GM19463 (cell line): Measurements from ENCODE around the gene UBAP2.
A peak's percentile ranks its signal among the peaks of the same experiment; 100 is the strongest.

Source experiments
- ATAC-seq: cut with Tn5 transposase; IDR thresholded peaks from one replicate; pipeline ENCODE4 v1.9.1; 2021; ENCODE audit warnings: mild to moderate bottlenecking, moderate library complexity; ENCODE audit not compliant: unreplicated experiment

Gene UBAP2

GRCh38 chr9:34048727-34049629 is at the start of gene UBAP2:
Gene UBAP2, minus strand, starts transcription at chr9:34048887. Its CDS starts 31,739 bp downstream, at chr9:34017148.
- ATAC-seq, result peak; percentile 70

- ATAC-seq, result peak; percentile 59
These were observed 49.6 kb upstream of the UBAP2 start for GRCh38 chr9:34098307-34098706.

- peak; percentile 88 for ATAC-seq
These were observed 49.2 kb upstream of the UBAP2 start for GRCh38 chr9:34097865-34098264.

- no peak for ATAC-seq
These were observed 48.1 kb upstream of the UBAP2 start for GRCh38 chr9:34096751-34097150.

GRCh38 chr9:34093578-34093977 is 44.9 kb upstream of the UBAP2 start:
- ATAC-seq, result no peak

- ATAC-seq, result no peak
These were observed 40.6 kb upstream of the UBAP2 start for GRCh38 chr9:34089311-34089710.

- ATAC-seq, result no peak
These were observed 38.7 kb upstream of the UBAP2 start for GRCh38 chr9:34087370-34087769.

GRCh38 chr9:34086864-34087263 is 38.2 kb upstream of the UBAP2 start:
- no peak for ATAC-seq

- no peak for ATAC-seq
These were observed 37.2 kb upstream of the UBAP2 start for GRCh38 chr9:34085581-34086500.

- no peak for ATAC-seq
These were observed 35.9 kb upstream of the UBAP2 start for GRCh38 chr9:34084562-34084961.

GRCh38 chr9:34079181-34079580 is 30.5 kb upstream of the UBAP2 start:
- no peak for ATAC-seq

- ATAC-seq, result no peak
These were observed 24.3 kb upstream of the UBAP2 start for GRCh38 chr9:34072868-34073590.

GRCh38 chr9:34072410-34072809 is 23.7 kb upstream of the UBAP2 start:
- ATAC-seq, result no peak

GRCh38 chr9:34070606-34071324 is 22.1 kb upstream of the UBAP2 start:
- ATAC-seq, result no peak

GRCh38 chr9:34069831-34070230 is 21.1 kb upstream of the UBAP2 start:
- ATAC-seq, result no peak

GRCh38 chr9:34065541-34065940 is 16.9 kb upstream of the UBAP2 start:
- ATAC-seq, result no peak

- no peak for ATAC-seq
These were observed 11.3 kb upstream of the UBAP2 start for GRCh38 chr9:34059954-34060353.

GRCh38 chr9:34059281-34059680 is 10.6 kb upstream of the UBAP2 start:
- no peak for ATAC-seq

- ATAC-seq, result no peak
These were observed 1.1 kb upstream of the UBAP2 start for GRCh38 chr9:34049630-34050384.
